Measurements from ENCODE around the gene KLF8.

GRCh38 chrX:56318076-56318475 is 85.9 kb downstream of the KLF8 start:
- TF ChIP-seq POLR2A (IDR thresholded peaks at IDR 0.05) = no peak
- TF ChIP-seq CTCF (IDR thresholded peaks at IDR 0.05) = no peak
- no peak for TF ChIP-seq POLR2AphosphoS5 (IDR thresholded peaks at IDR 0.05)
